Measurements from ENCODE around the gene KIRREL2. TPM values are rescaled to one million over a fixed set of nuclear protein-coding genes. Genes with fewer than 3 reads are reported as not detected.

Gene KIRREL2
- total RNA-seq, 2 donors from 2014 or later = 0.51 TPM; not detected in 1

GRCh38 chr19:35858311-35858710 lies 1.6 kb downstream of the KIRREL2 start:
- H3K36me3 ChIP-seq = no peaks in the 10 kb centered on the region
- DNase-seq (ENCODE audit: low spot score) = no peak
- H3K4me3 ChIP-seq = no peak overlapping the region
- H3K9me3 ChIP-seq = no peaks in the 10 kb centered on the region
- peaks cover 5 to 22% of the 10 kb centered on the region in 2 donors for H3K27me3 ChIP-seq
- TF ChIP-seq, protein P1, sequence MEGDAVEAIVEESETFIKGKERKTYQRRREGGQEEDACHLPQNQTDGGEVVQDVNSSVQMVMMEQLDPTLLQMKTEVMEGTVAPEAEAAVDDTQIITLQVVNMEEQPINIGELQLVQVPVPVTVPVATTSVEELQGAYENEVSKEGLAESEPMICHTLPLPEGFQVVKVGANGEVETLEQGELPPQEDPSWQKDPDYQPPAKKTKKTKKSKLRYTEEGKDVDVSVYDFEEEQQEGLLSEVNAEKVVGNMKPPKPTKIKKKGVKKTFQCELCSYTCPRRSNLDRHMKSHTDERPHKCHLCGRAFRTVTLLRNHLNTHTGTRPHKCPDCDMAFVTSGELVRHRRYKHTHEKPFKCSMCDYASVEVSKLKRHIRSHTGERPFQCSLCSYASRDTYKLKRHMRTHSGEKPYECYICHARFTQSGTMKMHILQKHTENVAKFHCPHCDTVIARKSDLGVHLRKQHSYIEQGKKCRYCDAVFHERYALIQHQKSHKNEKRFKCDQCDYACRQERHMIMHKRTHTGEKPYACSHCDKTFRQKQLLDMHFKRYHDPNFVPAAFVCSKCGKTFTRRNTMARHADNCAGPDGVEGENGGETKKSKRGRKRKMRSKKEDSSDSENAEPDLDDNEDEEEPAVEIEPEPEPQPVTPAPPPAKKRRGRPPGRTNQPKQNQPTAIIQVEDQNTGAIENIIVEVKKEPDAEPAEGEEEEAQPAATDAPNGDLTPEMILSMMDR (IDR thresholded peaks at IDR 0.05) = no peak
- no peak overlapping the region for H3K27ac ChIP-seq
- peaks cover 0 to 17% of the 10 kb centered on the region in 2 donors for H3K4me1 ChIP-seq

DNA sequence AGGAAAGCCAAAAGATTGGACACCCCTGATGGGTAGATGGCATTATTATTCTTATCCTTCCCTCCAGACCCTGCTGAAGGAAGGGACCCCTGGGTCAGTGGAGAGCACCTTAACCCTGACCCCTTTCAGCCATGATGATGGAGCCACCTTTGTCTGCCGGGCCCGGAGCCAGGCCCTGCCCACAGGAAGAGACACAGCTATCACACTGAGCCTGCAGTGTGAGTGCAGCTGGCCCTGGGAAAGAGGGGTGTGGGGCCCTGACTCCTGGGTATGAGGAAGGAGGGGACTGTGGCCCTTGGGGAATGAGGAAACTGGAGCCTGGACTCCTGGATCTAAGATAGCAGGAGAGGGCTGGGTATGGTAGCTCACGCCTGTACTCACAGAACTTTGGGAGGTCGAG lies 2.7 kb downstream of the KIRREL2 start:
- Histone ChIP-seq H3K36me3 (no peaks in the 10 kb centered on the region), H3K27me3 (peaks cover 5 to 22% of the 10 kb centered on the region in 2 donors), H3K27ac (no peak overlapping the region), H3K9me3 (no peaks in the 10 kb centered on the region), H3K4me3 (no peak overlapping the region), H3K4me1 (peaks cover 0 to 17% of the 10 kb centered on the region in 2 donors)
- no peak for DNase-seq (ENCODE audit: low spot score)
- TF ChIP-seq, protein P1 (IDR thresholded peaks at IDR 0.05) = no peak

DNA sequence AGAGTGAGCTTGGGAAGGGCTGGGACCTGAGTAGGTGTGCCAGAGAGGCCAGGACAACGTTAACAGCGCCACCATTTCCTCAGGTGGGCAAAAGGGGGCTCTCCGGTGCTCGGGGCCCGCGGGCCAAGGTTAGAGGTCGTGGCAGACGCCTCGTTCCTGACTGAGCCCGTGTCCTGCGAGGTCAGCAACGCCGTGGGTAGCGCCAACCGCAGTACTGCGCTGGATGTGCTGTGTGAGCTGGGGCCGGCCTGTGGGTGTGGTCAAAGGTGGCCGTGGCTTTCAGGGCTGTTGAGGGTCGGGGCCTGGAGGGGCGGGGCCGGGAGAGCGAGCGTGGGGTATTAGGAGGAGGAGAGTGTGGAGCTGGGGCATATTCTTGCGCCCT lies 3.7 kb downstream of the KIRREL2 start:
- TF ChIP-seq, protein P1 (IDR thresholded peaks at IDR 0.05) = no peak
- peaks cover 5 to 15% of the 10 kb centered on the region in 2 donors for H3K27me3 ChIP-seq
- DNase-seq (ENCODE audit: low spot score) = no peak
- peaks cover 0 to 17% of the 10 kb centered on the region in 2 donors for H3K4me1 ChIP-seq
- no peaks in the 10 kb centered on the region for H3K9me3 ChIP-seq
- no peak overlapping the region for H3K27ac ChIP-seq
- no peaks in the 10 kb centered on the region for H3K36me3 ChIP-seq
- H3K4me3 ChIP-seq = no peak overlapping the region

- Histone ChIP-seq H3K27ac (no peak overlapping the region), H3K27me3 (peaks cover 3 to 11% of the 10 kb centered on the region in 2 donors), H3K9me3 (no peaks in the 10 kb centered on the region), H3K4me1 (peaks cover 0 to 15% of the 10 kb centered on the region in 2 donors), H3K4me3 (no peak overlapping the region), H3K36me3 (no peaks in the 10 kb centered on the region)
- DNase-seq (ENCODE audit: low spot score) = no peak
- TF ChIP-seq, protein P1 (IDR thresholded peaks at IDR 0.05) = no peak
These were observed 4.3 kb downstream of the KIRREL2 start for GRCh38 chr19:35860818-35861639.

GRCh38 chr19:35861640-35862160 lies 5.0 kb downstream of the KIRREL2 start:
- Histone ChIP-seq H3K4me3 (no peak overlapping the region), H3K27me3 (peaks cover 0 to 8% of the 10 kb centered on the region in 2 donors), H3K4me1 (peaks cover 0 to 8% of the 10 kb centered on the region in 2 donors), H3K27ac (no peak overlapping the region), H3K36me3 (no peaks in the 10 kb centered on the region), H3K9me3 (no peaks in the 10 kb centered on the region)
- TF ChIP-seq, protein P1 (IDR thresholded peaks at IDR 0.05) = no peak
- DNase-seq (ENCODE audit: low spot score) = no peak

All from right atrium auricular region (tissue), 2 donors.